GM18861 (cell line): ENCODE measurements around the gene RADIL.

Experiments used
- ATAC-seq: cut with Tn5 transposase; IDR thresholded peaks from one replicate; pipeline ENCODE4 v1.9.1; 2021; ENCODE audit not compliant: unreplicated experiment

Gene RADIL

GRCh38 chr7:4882169-4883032, 1.1 kb downstream of the RADIL start:
- no peak for ATAC-seq

GRCh38 chr7:4880218-4880617, 3.3 kb downstream of the RADIL start:
- no peak for ATAC-seq

- ATAC-seq, result no peak
These were observed 4.0 kb downstream of the RADIL start for GRCh38 chr7:4879396-4880081.

GRCh38 chr7:4878336-4879335, 4.9 kb downstream of the RADIL start:
- no peak for ATAC-seq

- no peak for ATAC-seq
These were observed 6.9 kb downstream of the RADIL start for GRCh38 chr7:4876586-4876985.

GRCh38 chr7:4875391-4875790, 8.1 kb downstream of the RADIL start:
- no peak for ATAC-seq

GRCh38 chr7:4873071-4873944, 10.2 kb downstream of the RADIL start:
- no peak for ATAC-seq

- ATAC-seq, result no peak
These were observed 11.4 kb downstream of the RADIL start for GRCh38 chr7:4871930-4872675.

- no peak for ATAC-seq
These were observed 12.3 kb downstream of the RADIL start for GRCh38 chr7:4871056-4871680.

- no peak for ATAC-seq
These were observed 15.0 kb downstream of the RADIL start for GRCh38 chr7:4868493-4868892.

- no peak for ATAC-seq
These were observed 16.7 kb downstream of the RADIL start for GRCh38 chr7:4866528-4867496.

GRCh38 chr7:4862156-4862555, 21.4 kb downstream of the RADIL start:
- no peak for ATAC-seq

GRCh38 chr7:4861673-4862072, 21.8 kb downstream of the RADIL start, which contains the start of gene PAPOLB:
Gene PAPOLB, minus strand, starts transcription at chr7:4862030. Its CDS starts 220 bp downstream, at chr7:4861810.
- no peak for ATAC-seq

- ATAC-seq, result no peak
These were observed 22.3 kb downstream of the RADIL start for GRCh38 chr7:4861227-4861626.

GRCh38 chr7:4857189-4857588, 26.3 kb downstream of the RADIL start:
- no peak for ATAC-seq

- ATAC-seq, result no peak
These were observed 27.0 kb downstream of the RADIL start for GRCh38 chr7:4856336-4857057.

GRCh38 chr7:4854916-4855315, 28.6 kb downstream of the RADIL start:
- no peak for ATAC-seq
